Astrocyte (in vitro differentiated cells and primary cell): ENCODE measurements around the gene EDARADD. TPM values are rescaled to one million over a fixed set of nuclear protein-coding genes. Genes with fewer than 3 reads are reported as not detected.
A peak's percentile ranks its signal among the peaks of the same experiment; 100 is the strongest.

Source experiments
- DNase-seq: peaks from one replicate; pipeline ENCODE4 v3.0.0-alpha.2; 2010; ENCODE audit warnings: low read depth
- FAIRE-seq: peaks from 2 replicates; lab custom pipeline; 2011; peaks lifted over from hg19 to GRCh38; lab: Jason Lieb, UNC
- H2AFZ ChIP-seq: 2 replicates; pipeline ENCODE4 v1.6.0; 2012; ENCODE audit warnings: low read depth, low read length, inconsistent platforms
- H3K27ac ChIP-seq: 2 replicates; pipeline ENCODE4 v1.5.1; 2011; ENCODE audit warnings: low read depth, low read length, inconsistent platforms
- H3K27me3 ChIP-seq: 2 replicates; pipeline ENCODE4 v1.6.0; 2011; ENCODE audit warnings: low read length, inconsistent platforms; ENCODE audit not compliant: insufficient read depth
- H3K36me3 ChIP-seq: 2 replicates; pipeline ENCODE4 v1.5.1; 2011; ENCODE audit warnings: low read length, inconsistent platforms; ENCODE audit not compliant: insufficient read depth
- H3K4me1 ChIP-seq: 2 replicates; pipeline ENCODE4 v1.5.1; 2011; ENCODE audit warnings: low read length, inconsistent platforms; ENCODE audit not compliant: insufficient read depth
- H3K4me2 ChIP-seq: 2 replicates; pipeline ENCODE4 v1.6.0; 2012; ENCODE audit warnings: low read length, inconsistent platforms
- H3K4me3 ChIP-seq: 2 replicates; pipeline ENCODE4 v1.5.1; 2011; ENCODE audit warnings: low read depth, mild to moderate bottlenecking, low read length, inconsistent platforms; ENCODE audit not compliant: insufficient read depth
- H3K79me2 ChIP-seq: 2 replicates; pipeline ENCODE4 v1.6.0; 2012; ENCODE audit warnings: mild to moderate bottlenecking, low read length, inconsistent platforms; ENCODE audit not compliant: insufficient read depth
- H3K9ac ChIP-seq: 2 replicates; pipeline ENCODE4 v1.6.0; 2012; ENCODE audit warnings: mild to moderate bottlenecking, low read length, inconsistent platforms
- H3K9me3 ChIP-seq: 2 replicates; pipeline ENCODE4 v1.5.1; 2012; ENCODE audit warnings: low read depth, mild to moderate bottlenecking, low read length, inconsistent platforms; ENCODE audit not compliant: insufficient read depth
- H4K20me1 ChIP-seq: 2 replicates; pipeline ENCODE4 v1.6.0; 2012; ENCODE audit warnings: low read length, inconsistent platforms; ENCODE audit not compliant: insufficient read depth
- H3K27ac Mint-ChIP-seq: one replicate; pipeline ENCODE4 v1.8.0; 2021; ENCODE audit warnings: mild to moderate bottlenecking, mixed read lengths; ENCODE audit not compliant: unreplicated experiment
- H3K27me3 Mint-ChIP-seq: one replicate; pipeline ENCODE4 v1.8.0; 2021; ENCODE audit warnings: low read depth, mixed read lengths; ENCODE audit not compliant: unreplicated experiment
- H3K36me3 Mint-ChIP-seq: one replicate; pipeline ENCODE4 v1.8.0; 2021; ENCODE audit warnings: low read depth, mixed read lengths; ENCODE audit not compliant: unreplicated experiment
- H3K4me1 Mint-ChIP-seq: one replicate; pipeline ENCODE4 v1.8.0; 2021; ENCODE audit warnings: low read depth, mixed read lengths; ENCODE audit not compliant: unreplicated experiment
- H3K4me3 Mint-ChIP-seq: one replicate; pipeline ENCODE4 v1.8.0; 2021; ENCODE audit warnings: mild to moderate bottlenecking, moderate library complexity, mixed read lengths; ENCODE audit not compliant: unreplicated experiment
- H3K9me3 Mint-ChIP-seq: one replicate; pipeline ENCODE4 v1.8.0; 2021; ENCODE audit warnings: mild to moderate bottlenecking, mixed read lengths; ENCODE audit not compliant: unreplicated experiment
- CTCF ChIP-seq: IDR thresholded peaks from 2 replicates; pipeline ENCODE4 v1.5.1; 2011; ENCODE audit warnings: low read depth, mild to moderate bottlenecking, inconsistent platforms, low read length, moderate library complexity; ENCODE audit not compliant: insufficient read depth
- EZH2 ChIP-seq: IDR thresholded peaks from 2 replicates; pipeline ENCODE4 v1.6.1; 2012; ENCODE audit warnings: mild to moderate bottlenecking, low read length, inconsistent platforms; ENCODE audit not compliant: insufficient read depth
- total RNA-seq: library from RNA; stranded (reverse); gene quantifications from 2 replicates; pipeline ENCODE4 v1.2.1, GENCODE V29; 2021

EDARADD gene
- total RNA-seq, 1 donor from 2014 or later = 0.98 TPM

- no peaks in the 10 kb centered on the region for H3K27me3 Mint-ChIP-seq
- H3K79me2 ChIP-seq = no peaks in the 10 kb centered on the region
- FAIRE-seq (no peak), DNase-seq (no peak)
- no peak overlapping the region for H3K4me3 Mint-ChIP-seq
- no peak overlapping the region for H2AFZ ChIP-seq
- H3K27ac ChIP-seq = no peak overlapping the region
- no peak overlapping the region for H3K4me2 ChIP-seq
- TF ChIP-seq CTCF = no peak
- TF ChIP-seq EZH2 = no peak
- H3K9me3 ChIP-seq = no peaks in the 10 kb centered on the region
- H4K20me1 ChIP-seq = no peaks in the 10 kb centered on the region
- H3K9me3 Mint-ChIP-seq = no peaks in the 10 kb centered on the region
- H3K9ac ChIP-seq = no peak overlapping the region
- no peaks in the 10 kb centered on the region for H3K4me1 ChIP-seq
- H3K27ac Mint-ChIP-seq = no peak overlapping the region
- no peaks in the 10 kb centered on the region for H3K36me3 Mint-ChIP-seq
- peaks cover 2% of the 10 kb centered on the region for H3K27me3 ChIP-seq
- peaks cover 7% of the 10 kb centered on the region for H3K4me1 Mint-ChIP-seq
- H3K36me3 ChIP-seq = no peaks in the 10 kb centered on the region
- H3K4me3 ChIP-seq = no peak overlapping the region
Measured at GRCh38 chr1:236497908-236498307, 103.8 kb downstream of the EDARADD start.

GRCh38 chr1:236501093-236501492 is 107.0 kb downstream of the EDARADD start:
- no peaks in the 10 kb centered on the region for H3K27me3 ChIP-seq
- peaks cover 6% of the 10 kb centered on the region for H3K4me1 ChIP-seq
- no peaks in the 10 kb centered on the region for H3K36me3 Mint-ChIP-seq
- DNase-seq (no peak), FAIRE-seq (no peak)
- H3K27me3 Mint-ChIP-seq = no peaks in the 10 kb centered on the region
- H3K9me3 Mint-ChIP-seq = no peaks in the 10 kb centered on the region
- no peaks in the 10 kb centered on the region for H3K79me2 ChIP-seq
- no peak overlapping the region for H3K4me3 Mint-ChIP-seq
- no peaks in the 10 kb centered on the region for H3K9me3 ChIP-seq
- H3K36me3 ChIP-seq = no peaks in the 10 kb centered on the region
- H3K9ac ChIP-seq = no peak overlapping the region
- H3K27ac ChIP-seq = no peak overlapping the region
- no peak overlapping the region for H2AFZ ChIP-seq
- no peak overlapping the region for H3K4me2 ChIP-seq
- no peak overlapping the region for H3K27ac Mint-ChIP-seq
- no peak overlapping the region for H3K4me3 ChIP-seq
- H3K4me1 Mint-ChIP-seq = peaks cover 15% of the 10 kb centered on the region
- H4K20me1 ChIP-seq = no peaks in the 10 kb centered on the region
- TF ChIP-seq CTCF = no peak

- Histone ChIP-seq H3K36me3 (no peaks in the 10 kb centered on the region), H3K27ac (no peak overlapping the region), H4K20me1 (no peaks in the 10 kb centered on the region), H3K4me3 (no peak overlapping the region), H3K27me3 (no peaks in the 10 kb centered on the region), H3K9me3 (no peaks in the 10 kb centered on the region), H3K4me1 (peaks cover 13% of the 10 kb centered on the region), H3K4me2 (peak overlapping the region; percentile 83), H2AFZ (peak overlapping the region; percentile 82), H3K9ac (peak overlapping the region; percentile 52), H3K79me2 (no peaks in the 10 kb centered on the region)
- peak overlapping the region; percentile 8 for H3K4me3 Mint-ChIP-seq
- H3K27ac Mint-ChIP-seq = peak overlapping the region; percentile 93
- no peaks in the 10 kb centered on the region for H3K27me3 Mint-ChIP-seq
- DNase-seq = peak; percentile 44
- no peak for FAIRE-seq
- H3K9me3 Mint-ChIP-seq = no peaks in the 10 kb centered on the region
- no peaks in the 10 kb centered on the region for H3K36me3 Mint-ChIP-seq
- TF ChIP-seq CTCF (no peak), EZH2 (no peak)
- H3K4me1 Mint-ChIP-seq = peaks cover 19% of the 10 kb centered on the region
Measured at GRCh38 chr1:236502579-236502971, 108.5 kb downstream of the EDARADD start.
